Midbrain (tissue), 1 donor: ENCODE results near the gene SPEM3.
"Not testable (repeated sequence)": the region's sequence is repeated elsewhere in the genome, so short reads cannot be mapped to it uniquely, and the experiment has no call there.

Experiments
- DNase-seq: peaks from one replicate; lab custom pipeline; 2025; lab: John Stamatoyannopoulos, UW

The SPEM3 gene

GRCh38 chr17:7442142-7442541 lies 13.5 kb downstream of the SPEM3 start:
- DNase-seq: no peak

- no peak for DNase-seq
Observed at GRCh38 chr17:7443499-7444485, 15.1 kb downstream of the SPEM3 start.

- peak; percentile 69 for DNase-seq
Observed at GRCh38 chr17:7444682-7445618, 16.3 kb downstream of the SPEM3 start, which contains the start of gene CHRNB1. TSS of gene CHRNB1 (plus strand) at chr17:7445061. CDS start at chr17:7445128, 67 bp downstream.

- no peak for DNase-seq
Observed at GRCh38 chr17:7445619-7445968, 16.9 kb downstream of the SPEM3 start.

- no peak for DNase-seq
Observed at GRCh38 chr17:7448461-7448860, 19.8 kb downstream of the SPEM3 start.

- no peak for DNase-seq
Observed at GRCh38 chr17:7459961-7460545, 31.4 kb downstream of the SPEM3 start.

GRCh38 chr17:7460850-7461660 lies 32.4 kb downstream of the SPEM3 start:
- DNase-seq: no peak

- DNase-seq: no peak
Observed at GRCh38 chr17:7462474-7463371, 34.1 kb downstream of the SPEM3 start.

- no peak for DNase-seq
Observed at GRCh38 chr17:7463372-7463846, 34.8 kb downstream of the SPEM3 start.

GRCh38 chr17:7464081-7464480 lies 35.4 kb downstream of the SPEM3 start:
- DNase-seq: no peak

- DNase-seq: no peak
Observed at GRCh38 chr17:7465597-7466275, 37.1 kb downstream of the SPEM3 start.

- no peak for DNase-seq
Observed at GRCh38 chr17:7466318-7466638, 37.6 kb downstream of the SPEM3 start.

- DNase-seq: no peak
Observed at GRCh38 chr17:7466639-7467341, 38.1 kb downstream of the SPEM3 start.

- no peak for DNase-seq
Observed at GRCh38 chr17:7467498-7467897, 38.8 kb downstream of the SPEM3 start.

- DNase-seq: no peak
Observed at GRCh38 chr17:7468290-7468689, 39.6 kb downstream of the SPEM3 start.

GRCh38 chr17:7468804-7469389 lies 40.2 kb downstream of the SPEM3 start:
- no peak for DNase-seq

- DNase-seq: not testable (repeated sequence)
Observed at GRCh38 chr17:7469843-7470242, 41.2 kb downstream of the SPEM3 start.

- DNase-seq: not testable (repeated sequence)
Observed at GRCh38 chr17:7470457-7470973, 41.9 kb downstream of the SPEM3 start.
